ENCODE data around the gene KLHL29. TPM values are rescaled to one million over a fixed set of nuclear protein-coding genes. Genes with fewer than 3 reads are reported as not detected.

KLHL29 gene
- total RNA-seq, 2 experiments from 2014 or later = 2.5 to 2.7 TPM

GRCh38 chr2:23456396-23456795 lies 71.4 kb downstream of the KLHL29 start:
- ChIA-PET CTCF (no interaction called here), POLR2A (no interaction called here)
- Histone ChIP-seq H3K27ac (ENCODE audit: low read depth in 1 of 2, low read length in 2 of 2) (no peak overlapping the region), H3K36me3 (ENCODE audit: insufficient read depth, low read length) (no peaks in the 10 kb centered on the region), H3K27me3 (ENCODE audit: control insufficient read depth in 1 of 2, insufficient read depth in 2 of 2, low read length in 2 of 2) (peaks cover 0 to 10% of the 10 kb centered on the region in 2 experiments), H3K4me1 (ENCODE audit: insufficient read depth, low read length) (peaks cover 12% of the 10 kb centered on the region), H3K4me3 (ENCODE audit: low read length) (no peak overlapping the region), H3K9me3 (ENCODE audit: control insufficient read depth in 1 of 2, insufficient read depth in 1 of 2, low read length in 2 of 2) (no peaks in the 10 kb centered on the region)
- no peaks in the 10 kb centered on the region for H3K36me3 Mint-ChIP-seq (ENCODE audit: low read depth)
- no peak for TF ChIP-seq CTCF (IDR thresholded peaks at IDR 0.05)
- no peaks in the 10 kb centered on the region for H3K9me3 Mint-ChIP-seq
- no peak overlapping the region for H3K4me3 Mint-ChIP-seq
- no peak for DNase-seq
- no peak overlapping the region for H3K27ac Mint-ChIP-seq
- peaks cover 14% of the 10 kb centered on the region for H3K27me3 Mint-ChIP-seq
- intact Hi-C loops (cut with DNase I, micrococcal nuclease) = no loop called here
- H3K4me1 Mint-ChIP-seq (ENCODE audit: low read depth) = peaks cover 35% of the 10 kb centered on the region
- ATAC-seq (ENCODE audit: poor library complexity) = no peak

GRCh38 chr2:23456881-23457760 lies 72.1 kb downstream of the KLHL29 start:
- CTCF ChIA-PET = no interaction called here
- Mint-ChIP-seq H3K9me3 (no peaks in the 10 kb centered on the region), H3K36me3 (ENCODE audit: low read depth) (no peaks in the 10 kb centered on the region), H3K27ac (no peak overlapping the region), H3K4me1 (ENCODE audit: low read depth) (peaks cover 29% of the 10 kb centered on the region), H3K4me3 (no peak overlapping the region), H3K27me3 (peaks cover 14% of the 10 kb centered on the region)
- Histone ChIP-seq H3K27ac (ENCODE audit: low read depth in 1 of 2, low read length in 2 of 2) (no peak overlapping the region), H3K36me3 (ENCODE audit: insufficient read depth, low read length) (no peaks in the 10 kb centered on the region), H3K4me3 (ENCODE audit: low read length) (no peak overlapping the region), H3K27me3 (ENCODE audit: control insufficient read depth in 1 of 2, insufficient read depth in 2 of 2, low read length in 2 of 2) (peaks cover 0 to 10% of the 10 kb centered on the region in 2 experiments), H3K9me3 (ENCODE audit: control insufficient read depth in 1 of 2, insufficient read depth in 1 of 2, low read length in 2 of 2) (no peaks in the 10 kb centered on the region), H3K4me1 (ENCODE audit: insufficient read depth, low read length) (peaks cover 12% of the 10 kb centered on the region)
- POLR2A ChIA-PET = no interaction called here
- DNase-seq = no peak
- no peak for ATAC-seq (ENCODE audit: poor library complexity)
- TF ChIP-seq CTCF (IDR thresholded peaks at IDR 0.05) = no peak
- intact Hi-C loops (cut with DNase I, micrococcal nuclease) = no loop called here

GRCh38 chr2:23457990-23458682 lies 73.2 kb downstream of the KLHL29 start:
- Histone ChIP-seq H3K27me3 (ENCODE audit: control insufficient read depth in 1 of 2, insufficient read depth in 2 of 2, low read length in 2 of 2) (peaks cover 0 to 10% of the 10 kb centered on the region in 2 experiments), H3K4me3 (ENCODE audit: low read length) (no peak overlapping the region), H3K27ac (ENCODE audit: low read depth in 1 of 2, low read length in 2 of 2) (no peak overlapping the region), H3K4me1 (ENCODE audit: insufficient read depth, low read length) (peaks cover 10% of the 10 kb centered on the region), H3K36me3 (ENCODE audit: insufficient read depth, low read length) (no peaks in the 10 kb centered on the region), H3K9me3 (ENCODE audit: control insufficient read depth in 1 of 2, insufficient read depth in 1 of 2, low read length in 2 of 2) (no peaks in the 10 kb centered on the region)
- no peak for ATAC-seq (ENCODE audit: poor library complexity)
- Mint-ChIP-seq H3K27me3 (peaks cover 8% of the 10 kb centered on the region), H3K4me3 (no peak overlapping the region), H3K36me3 (ENCODE audit: low read depth) (no peaks in the 10 kb centered on the region), H3K27ac (no peak overlapping the region), H3K9me3 (no peaks in the 10 kb centered on the region), H3K4me1 (ENCODE audit: low read depth) (peaks cover 19% of the 10 kb centered on the region)
- intact Hi-C loops (cut with DNase I, micrococcal nuclease) = no loop called here
- no peak for TF ChIP-seq CTCF (IDR thresholded peaks at IDR 0.05)
- DNase-seq = no peak
- CTCF ChIA-PET = no interaction called here
- POLR2A ChIA-PET = no interaction called here
